ENCODE measurements around the gene ELOB.

- TF ChIP-seq CTCF (IDR thresholded peaks at IDR 0.05) (no peak), POLR2A (IDR thresholded peaks at IDR 0.05) (no peak)
These were observed 43.1 kb upstream of the ELOB start for GRCh38 chr16:2819939-2820835.
